Measurements from ENCODE around the gene PTCSC3.
"Not testable (repeated sequence)": the region's sequence is repeated elsewhere in the genome, so short reads cannot be mapped to it uniquely, and the experiment has no call there.

Gene PTCSC3

DNA sequence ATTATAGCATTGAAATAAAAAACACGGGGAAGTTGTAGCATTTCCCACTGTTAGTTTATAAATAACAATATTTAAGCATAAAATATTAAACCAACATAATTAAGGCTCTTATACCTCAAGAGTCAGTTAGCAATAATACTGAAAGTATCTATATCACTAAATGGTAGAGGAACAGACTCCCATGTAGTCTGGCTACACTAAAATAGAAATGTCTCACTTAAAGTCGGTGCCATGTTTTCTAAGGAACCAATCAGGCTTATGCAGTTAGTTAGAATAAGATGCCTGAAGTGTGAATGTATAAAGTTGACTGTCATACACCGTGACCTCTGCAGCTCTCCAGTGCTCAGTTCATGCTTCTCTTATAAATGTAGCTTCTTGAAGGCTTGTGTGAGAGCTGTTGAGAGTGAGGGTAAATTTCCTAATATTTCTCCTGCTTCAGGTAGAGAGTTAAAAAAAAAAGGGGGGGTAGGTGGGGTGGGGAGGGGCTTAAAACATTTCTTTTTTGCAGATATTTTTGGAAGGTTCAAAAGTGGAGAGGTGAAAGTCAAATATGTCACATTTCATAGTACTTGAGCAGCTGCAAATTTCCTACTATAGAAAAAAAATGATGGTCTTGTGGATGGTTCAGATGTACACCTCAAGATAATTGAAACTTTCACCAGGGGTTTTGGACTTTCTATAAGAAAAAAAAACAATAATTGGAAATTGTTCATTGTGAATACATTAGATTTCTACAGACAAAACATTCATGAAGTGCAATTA lies 64.5 kb downstream of the PTCSC3 start:
- TF ChIP-seq, protein P1, sequence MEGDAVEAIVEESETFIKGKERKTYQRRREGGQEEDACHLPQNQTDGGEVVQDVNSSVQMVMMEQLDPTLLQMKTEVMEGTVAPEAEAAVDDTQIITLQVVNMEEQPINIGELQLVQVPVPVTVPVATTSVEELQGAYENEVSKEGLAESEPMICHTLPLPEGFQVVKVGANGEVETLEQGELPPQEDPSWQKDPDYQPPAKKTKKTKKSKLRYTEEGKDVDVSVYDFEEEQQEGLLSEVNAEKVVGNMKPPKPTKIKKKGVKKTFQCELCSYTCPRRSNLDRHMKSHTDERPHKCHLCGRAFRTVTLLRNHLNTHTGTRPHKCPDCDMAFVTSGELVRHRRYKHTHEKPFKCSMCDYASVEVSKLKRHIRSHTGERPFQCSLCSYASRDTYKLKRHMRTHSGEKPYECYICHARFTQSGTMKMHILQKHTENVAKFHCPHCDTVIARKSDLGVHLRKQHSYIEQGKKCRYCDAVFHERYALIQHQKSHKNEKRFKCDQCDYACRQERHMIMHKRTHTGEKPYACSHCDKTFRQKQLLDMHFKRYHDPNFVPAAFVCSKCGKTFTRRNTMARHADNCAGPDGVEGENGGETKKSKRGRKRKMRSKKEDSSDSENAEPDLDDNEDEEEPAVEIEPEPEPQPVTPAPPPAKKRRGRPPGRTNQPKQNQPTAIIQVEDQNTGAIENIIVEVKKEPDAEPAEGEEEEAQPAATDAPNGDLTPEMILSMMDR (conservative IDR thresholded peaks at IDR 0.05), result no peak

DNA sequence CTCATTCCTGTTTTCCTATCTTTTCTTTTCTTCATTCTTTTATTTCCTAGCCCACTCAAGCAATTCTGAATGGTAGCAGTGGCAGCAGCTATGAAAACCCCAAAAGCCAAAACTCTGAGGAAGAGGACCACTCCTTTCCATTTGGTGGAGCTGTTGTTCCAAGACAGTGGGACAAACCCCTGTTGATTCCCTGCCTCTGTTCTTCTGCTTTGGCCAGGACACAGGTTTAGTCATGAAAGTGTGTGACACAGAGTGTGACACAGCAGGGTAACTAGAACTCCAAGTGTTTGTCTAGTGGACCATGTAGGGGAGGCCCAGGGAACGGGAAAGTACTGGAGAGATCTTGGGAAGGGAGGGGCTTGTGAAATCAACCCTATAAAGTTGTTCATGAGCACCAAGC lies 71.1 kb downstream of the PTCSC3 start:
- H3K27ac ChIP-seq, result no peak overlapping the region
- TF ChIP-seq, protein P1 (conservative IDR thresholded peaks at IDR 0.05), result peak; percentile 55

More for the DNA sequence above, 64.5 kb downstream of the PTCSC3 start:
- no peak overlapping the region for H3K27ac ChIP-seq

DNA sequence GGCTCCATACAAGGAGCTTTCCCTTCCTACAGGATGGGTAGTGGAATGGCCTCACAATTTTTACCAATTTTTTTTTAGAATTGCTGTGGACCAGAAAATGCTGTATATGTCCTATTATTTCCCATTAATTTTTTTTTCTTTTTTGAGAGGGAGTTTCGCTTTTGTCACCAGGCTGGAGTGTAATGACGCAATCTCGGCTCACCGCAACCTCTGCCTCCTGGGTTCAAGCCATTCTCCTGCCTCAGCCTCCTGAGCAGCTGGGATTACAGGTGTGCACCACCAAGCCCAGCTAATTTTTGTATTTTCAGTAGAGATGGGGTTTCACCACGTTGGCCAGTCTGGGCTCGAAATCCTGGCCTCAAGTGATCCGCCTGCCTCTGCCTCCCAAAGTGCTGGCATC lies 72.3 kb downstream of the PTCSC3 start:
- not testable (repeated sequence) for H3K27ac ChIP-seq

DNA sequence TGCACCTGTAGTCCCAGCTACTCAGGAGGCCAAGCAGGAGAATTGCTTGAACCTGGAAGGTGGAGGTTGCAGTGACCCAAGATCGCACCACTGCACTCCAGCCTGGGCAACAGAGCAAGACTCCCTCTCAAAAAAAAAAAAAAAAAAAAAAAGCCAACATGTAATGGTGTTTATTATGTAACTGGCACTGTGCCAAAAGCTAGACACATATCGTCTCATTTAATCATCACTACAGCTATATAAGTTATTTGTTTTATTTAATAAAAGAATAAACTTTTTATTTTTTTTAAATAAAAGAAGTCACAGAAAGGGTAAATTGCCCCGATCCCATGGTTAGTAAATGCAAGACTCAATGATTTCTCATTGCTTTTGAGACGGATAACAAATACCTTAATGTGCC lies 76.9 kb downstream of the PTCSC3 start:
- TF ChIP-seq, protein P1 (conservative IDR thresholded peaks at IDR 0.05), result no peak
- H3K27ac ChIP-seq, result no peak overlapping the region

DNA sequence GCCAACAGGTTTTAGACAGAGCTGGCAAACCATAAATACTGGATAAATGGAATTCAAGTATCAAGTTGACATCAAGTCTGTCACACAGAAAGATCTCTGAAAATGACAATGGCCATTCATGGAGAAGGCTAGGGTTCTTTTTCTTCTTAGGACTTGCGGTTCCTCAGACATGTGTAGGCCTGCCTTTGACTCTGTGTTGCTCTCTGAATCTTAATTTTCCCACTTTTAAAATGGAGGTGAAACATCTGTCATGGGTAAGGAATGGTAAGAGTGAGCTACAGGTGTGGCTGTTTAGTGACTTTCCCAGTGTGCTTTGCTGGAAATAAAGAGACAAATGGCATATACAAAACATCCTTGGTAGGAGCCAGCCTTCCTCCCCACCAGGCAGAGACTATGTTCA lies 79.2 kb downstream of the PTCSC3 start:
- no peak overlapping the region for H3K27ac ChIP-seq
- TF ChIP-seq, protein P1 (conservative IDR thresholded peaks at IDR 0.05), result no peak

DNA sequence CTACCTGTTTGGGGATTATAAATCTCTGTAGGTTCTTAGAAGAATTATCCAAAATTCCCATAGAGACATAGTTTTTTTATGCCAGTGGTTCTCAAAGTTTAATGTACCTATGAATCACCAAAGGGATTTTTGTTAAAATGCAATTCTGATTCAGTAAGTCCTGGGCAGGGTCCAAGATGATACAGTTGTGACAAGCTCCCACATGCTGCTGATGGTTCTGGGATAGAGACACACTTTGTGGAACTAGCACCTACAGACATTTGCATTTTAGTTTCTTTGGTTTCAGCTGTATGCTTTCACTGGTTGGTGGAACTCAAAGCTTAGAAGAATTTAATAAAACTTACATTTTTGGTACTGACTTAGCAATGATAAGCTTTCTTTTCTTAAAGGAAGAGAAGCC lies 80.4 kb downstream of the PTCSC3 start:
- TF ChIP-seq, protein P1 (conservative IDR thresholded peaks at IDR 0.05), result no peak

DNA sequence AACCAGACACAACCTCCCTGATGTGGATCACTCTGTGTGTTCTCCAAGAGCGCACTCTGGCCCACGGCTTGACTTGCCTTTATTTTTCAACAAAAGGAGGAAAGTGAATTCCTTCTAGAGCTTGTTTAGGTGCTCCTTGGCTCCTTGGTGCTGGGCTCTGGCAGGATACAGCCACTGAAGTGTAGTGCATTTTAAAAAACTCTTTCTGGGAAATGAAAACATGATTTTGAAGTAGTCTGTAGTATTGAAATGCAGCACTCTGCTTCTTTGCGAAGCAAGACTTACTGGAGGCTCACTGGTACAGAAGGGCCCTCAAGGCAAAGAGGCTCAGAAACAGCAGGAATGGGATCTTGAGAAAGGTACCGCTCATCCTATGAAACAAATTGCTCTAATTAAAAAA lies 81.6 kb downstream of the PTCSC3 start:
- no peak overlapping the region for H3K27ac ChIP-seq
- TF ChIP-seq, protein P1 (conservative IDR thresholded peaks at IDR 0.05), result no peak

More for the DNA sequence above, 80.4 kb downstream of the PTCSC3 start:
- H3K27ac ChIP-seq, result no peak overlapping the region

DNA sequence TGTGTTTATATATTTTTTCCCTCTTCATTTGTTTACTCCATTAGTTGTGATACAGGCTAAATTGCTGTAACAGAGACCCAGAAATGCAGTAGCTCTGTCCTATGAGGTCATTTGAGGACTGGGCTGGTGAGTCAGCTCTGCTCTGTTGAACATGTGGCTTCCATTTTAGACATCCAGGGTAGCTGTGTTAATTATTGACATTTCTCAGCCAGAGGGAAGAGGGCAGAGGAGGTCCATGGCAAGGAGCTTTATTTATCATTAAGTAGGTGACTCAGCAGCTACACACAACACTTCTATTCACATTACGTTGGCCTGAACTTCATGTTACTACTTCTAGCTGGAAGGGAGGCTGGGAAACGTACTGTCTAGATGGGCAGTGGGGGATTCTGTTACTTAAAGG lies 85.4 kb downstream of the PTCSC3 start:
- H3K27ac ChIP-seq, result no peak overlapping the region
- TF ChIP-seq, protein P1 (conservative IDR thresholded peaks at IDR 0.05), result no peak

All from VCaP (cell line).